Measurements from ENCODE around the gene LEMD1.

GRCh38 chr1:205395616-205396015 is 26.2 kb downstream of the LEMD1 start:
- no peak for TF ChIP-seq CTCF (IDR thresholded peaks at IDR 0.05; ENCODE audit: insufficient read depth, low read length)
- TF ChIP-seq SPI1 (IDR thresholded peaks at IDR 0.05; ENCODE audit: borderline replicate concordance, low read depth) = no peak
- TF ChIP-seq POLR2AphosphoS5 (IDR thresholded peaks at IDR 0.05; ENCODE audit: low read depth) = no peak

Measured in HL-60 (cell line).